HFF-Myc (cell line): Measurements from ENCODE around the gene PSMD12.

Source experiments
- DNase-seq: peaks from one replicate; pipeline ENCODE4 v3.0.0-alpha.2; 2011; ENCODE audit warnings: low read depth; ENCODE audit errors: extremely low read depth
- H3K4me3 ChIP-seq: replicated peaks from 2 replicates; pipeline ENCODE4 v1.5.1; 2011; ENCODE audit warnings: low read depth, mild to moderate bottlenecking, control low read depth, low read length
- TF ChIP-seq, protein P1 (sequence below): IDR thresholded peaks from 2 replicates; pipeline ENCODE4 v1.5.1; 2012; ENCODE audit warnings: mild to moderate bottlenecking, low read depth, low read length, control low read depth; ENCODE audit errors: missing control alignments

Gene PSMD12

GRCh38 chr17:67366193-67367157, at the start of gene PSMD12:
Gene PSMD12, minus strand, starts transcription at chr17:67366577. Its CDS starts 58 bp downstream, at chr17:67366519.
- peak; percentile 70 for DNase-seq
- TF ChIP-seq, protein P1, sequence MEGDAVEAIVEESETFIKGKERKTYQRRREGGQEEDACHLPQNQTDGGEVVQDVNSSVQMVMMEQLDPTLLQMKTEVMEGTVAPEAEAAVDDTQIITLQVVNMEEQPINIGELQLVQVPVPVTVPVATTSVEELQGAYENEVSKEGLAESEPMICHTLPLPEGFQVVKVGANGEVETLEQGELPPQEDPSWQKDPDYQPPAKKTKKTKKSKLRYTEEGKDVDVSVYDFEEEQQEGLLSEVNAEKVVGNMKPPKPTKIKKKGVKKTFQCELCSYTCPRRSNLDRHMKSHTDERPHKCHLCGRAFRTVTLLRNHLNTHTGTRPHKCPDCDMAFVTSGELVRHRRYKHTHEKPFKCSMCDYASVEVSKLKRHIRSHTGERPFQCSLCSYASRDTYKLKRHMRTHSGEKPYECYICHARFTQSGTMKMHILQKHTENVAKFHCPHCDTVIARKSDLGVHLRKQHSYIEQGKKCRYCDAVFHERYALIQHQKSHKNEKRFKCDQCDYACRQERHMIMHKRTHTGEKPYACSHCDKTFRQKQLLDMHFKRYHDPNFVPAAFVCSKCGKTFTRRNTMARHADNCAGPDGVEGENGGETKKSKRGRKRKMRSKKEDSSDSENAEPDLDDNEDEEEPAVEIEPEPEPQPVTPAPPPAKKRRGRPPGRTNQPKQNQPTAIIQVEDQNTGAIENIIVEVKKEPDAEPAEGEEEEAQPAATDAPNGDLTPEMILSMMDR = no peak
- peak within 1 kb of the TSS; percentile 74 for H3K4me3 ChIP-seq

- H3K4me3 ChIP-seq = no peak overlapping the region
- TF ChIP-seq, protein P1 = no peak
- no peak for DNase-seq
These were observed 48.9 kb upstream of the PSMD12 start for GRCh38 chr17:67415291-67415690.

GRCh38 chr17:67414559-67414958, 48.2 kb upstream of the PSMD12 start:
- no peak overlapping the region for H3K4me3 ChIP-seq
- no peak for DNase-seq
- TF ChIP-seq, protein P1 = no peak

GRCh38 chr17:67414130-67414529, 47.8 kb upstream of the PSMD12 start:
- TF ChIP-seq, protein P1 = no peak
- H3K4me3 ChIP-seq = no peak overlapping the region
- no peak for DNase-seq

GRCh38 chr17:67413388-67413787, 47.0 kb upstream of the PSMD12 start:
- TF ChIP-seq, protein P1 = no peak
- no peak for DNase-seq
- no peak overlapping the region for H3K4me3 ChIP-seq

GRCh38 chr17:67412941-67413340, 46.6 kb upstream of the PSMD12 start:
- no peak overlapping the region for H3K4me3 ChIP-seq
- DNase-seq = no peak
- TF ChIP-seq, protein P1 = no peak
